K562 (cell line): ENCODE results near the gene IGF2BP3. TPM values are rescaled to one million over a fixed set of nuclear protein-coding genes. Genes with fewer than 3 reads are reported as not detected.

Source experiments
- ATAC-seq: fragments of 200-7000 bp; cut with Tn5 transposase; 3 replicates; pipeline ENCODE4 v1.9.1; 2020; ENCODE audit warnings: moderate library complexity
- BruUV-seq: library from RNA; stranded (reverse); fragments of 400-500 nt; replicated peaks from 2 replicates; lab custom pipeline; 2021; lab: Mats Ljungman, UMichigan
- CTCF ChIA-PET: fragments of 300-600 bp; formaldehyde crosslinking; extraction: SDS; loops from one replicate; lab custom pipeline; 2021; ENCODE audit warnings: low intra/inter-chr PET ratio; lab: Yijun Ruan, JAX
- POLR2A ChIA-PET: fragments of 300-600, 350-650 bp; sonication (Branson Sonifier 250); formaldehyde crosslinking; extraction: SDS; loops from one replicate; lab custom pipeline; 2021; ENCODE audit warnings: antibody characterized with exemption, inconsistent platforms; lab: Yijun Ruan, JAX
- DNase-seq, 4 experiments: peaks; one replicate each; pipeline versions ENCODE4 v3.0.0 to v3.0.0-alpha.2; 2011 to 2018; ENCODE audit warnings: low spot score in 3 of 4, mixed read lengths in 3 of 4; ENCODE audit errors: extremely low read depth in 1 of 4
- FAIRE-seq: peaks from 2 replicates; lab custom pipeline; 2011; peaks lifted over from hg19 to GRCh38; lab: Jason Lieb, UNC
- H2AFZ ChIP-seq: 2 replicates; pipeline ENCODE4 v1.6.0; 2011; ENCODE audit warnings: low read depth, low read length, control low read depth, inconsistent platforms
- H3K27ac ChIP-seq: fragments of 200-600 bp; 3 replicates; pipeline ENCODE4 v1.8.0; 2011; ENCODE audit warnings: low read depth, mild to moderate bottlenecking, control low read depth, inconsistent platforms, low read length, moderate library complexity, mixed read lengths; ENCODE audit errors: extremely low read depth
- H3K27me3 ChIP-seq, 2 experiments: fragments of 300-600 bp in 1 of 2; 2 replicates in 1 of 2; 3 replicates in 1 of 2; pipeline versions ENCODE4 v1.6.0 to v1.8.0; 2011; ENCODE audit warnings: inconsistent platforms in 2 of 2, low read length in 2 of 2, mild to moderate bottlenecking in 1 of 2, mixed read lengths in 1 of 2, moderate library complexity in 1 of 2; ENCODE audit not compliant: control insufficient read depth in 2 of 2, insufficient read depth in 2 of 2
- H3K36me3 ChIP-seq: fragments of 300-600 bp; 3 replicates; pipeline ENCODE4 v1.8.0; 2011; ENCODE audit warnings: mild to moderate bottlenecking, low read length, inconsistent platforms; ENCODE audit not compliant: control insufficient read depth, insufficient read depth
- H3K4me1 ChIP-seq, 2 experiments: fragments of 200-600 bp in 1 of 2; replicated peaks in 1 of 2; 2 replicates in 1 of 2; 3 replicates in 1 of 2; pipeline versions ENCODE4 v1.5.1 to v1.8.0; 2011; ENCODE audit warnings: inconsistent platforms in 2 of 2, low read length in 2 of 2, mild to moderate bottlenecking in 1 of 2, mixed read lengths in 1 of 2, moderate library complexity in 1 of 2; ENCODE audit not compliant: control insufficient read depth in 2 of 2, insufficient read depth in 2 of 2
- H3K4me2 ChIP-seq: 2 replicates; pipeline ENCODE4 v1.6.1; 2011; ENCODE audit warnings: low read length, control low read depth, inconsistent platforms, mixed read lengths; ENCODE audit not compliant: insufficient read depth
- H3K4me3 ChIP-seq: fragments of 200-600 bp; sonication (generic), shearing (Covaris generic); 2 replicates; pipeline ENCODE4 v1.5.1; 2016; ENCODE audit warnings: control low read depth, inconsistent platforms
- H3K79me2 ChIP-seq: fragments of 200-600 bp; 3 replicates; pipeline ENCODE4 v1.8.0; 2011; ENCODE audit warnings: low read length, inconsistent platforms; ENCODE audit not compliant: control insufficient read depth, insufficient read depth
- H3K9ac ChIP-seq, 2 experiments: 2 replicates each; pipeline versions ENCODE4 v1.6.0 to v1.6.1; 2011; ENCODE audit warnings: low read depth in 2 of 2, low read length in 2 of 2, control low read depth in 1 of 2, inconsistent platforms in 1 of 2, mild to moderate bottlenecking in 1 of 2, mixed read lengths in 1 of 2; ENCODE audit not compliant: insufficient read depth in 1 of 2
- H3K9me1 ChIP-seq: one replicate; pipeline ENCODE4 v1.6.0; 2011; ENCODE audit warnings: inconsistent platforms, mild to moderate bottlenecking, low read length, moderate library complexity; ENCODE audit not compliant: control insufficient read depth, insufficient read depth
- H3K9me3 ChIP-seq: replicated peaks from 2 replicates; pipeline ENCODE4 v1.5.1; 2011; ENCODE audit warnings: low read depth, low read length, inconsistent platforms; ENCODE audit not compliant: control insufficient read depth, insufficient read depth
- H4K20me1 ChIP-seq: replicated peaks from 2 replicates; pipeline ENCODE4 v1.6.1; 2011; ENCODE audit warnings: low read length, inconsistent platforms, mixed read lengths; ENCODE audit not compliant: control insufficient read depth, insufficient read depth
- JUND ChIP-seq, 2 experiments: IDR thresholded peaks; 2 replicates in 1 of 2; 3 replicates in 1 of 2; pipeline ENCODE4 v1.6.1; 2011; ENCODE audit warnings: borderline replicate concordance in 2 of 2, low read depth in 2 of 2, low read length in 2 of 2, improper control_type of control experiment in 1 of 2, missing biosample characterization in 1 of 2, missing genetic modification characterization in 1 of 2, missing genetic modification reagents in 1 of 2
- NUFIP1 ChIP-seq: fragments of 450-650 bp; IDR thresholded peaks from 2 replicates; pipeline ENCODE4 v1.6.1; 2018; ENCODE audit not compliant: partially characterized antibody
- PML ChIP-seq: IDR thresholded peaks from 2 replicates; pipeline ENCODE4 v1.6.1; 2012; ENCODE audit warnings: low read length, inconsistent platforms
- POLR2A ChIP-seq: fragments of 450-650 bp; conservative IDR thresholded peaks from 2 replicates; pipeline ENCODE4 v1.6.1; 2016
- ZNF586 ChIP-seq: fragments of 450-650 bp; formaldehyde crosslinking; conservative IDR thresholded peaks from 2 replicates; pipeline ENCODE4 v1.4.0; 2020; ENCODE audit warnings: mild to moderate bottlenecking, moderate library complexity
- WGBS: fragments of 100-300 bp; shearing (Covaris generic); methylation state at CpG from one replicate; pipeline ENCODE4 v1.1.6; 2016; ENCODE audit warnings: low coverage, mixed read lengths; ENCODE audit not compliant: insufficient coverage; ENCODE audit errors: missing lambda C conversion rate; 5-methylcytosine and 5-hydroxymethylcytosine counted together
- in situ Hi-C: fragments of 300-500 bp; cut with MboI; formaldehyde crosslinking; loops from 4 replicates; pipeline ENCODE4 v1.15.0; 2018; ENCODE audit warnings: inconsistent platforms, mixed read lengths
- intact Hi-C: fragments of 100-400 bp; cut with micrococcal nuclease; formaldehyde crosslinking; loops from 2 replicates; pipeline ENCODE4 v1.14.2; 2022
- polyA plus RNA-seq, 8 experiments: library from polyadenylated mRNA; depleted of rRNA in 4 of 8; stranded (reverse) in 5 of 8; unstranded in 3 of 8; fragments of >200 nt; fragmentation: Nextera tagmentation in 2 of 8; fragmentation: Illumina TruSeq in 1 of 8; extraction: Ambion mirVana in 2 of 8; extraction: Trizol in 1 of 8; gene quantifications; 2 replicates each; pipeline versions ENCODE4 v1.2.1 to v1.2.3, GENCODE V29; 2011 to 2014; ENCODE audit warnings: inconsistent platforms in 1 of 8, missing spikeins in 1 of 8
- total RNA-seq, 7 experiments: library from RNA; depleted of rRNA in 6 of 7; stranded (reverse); fragments of >200 nt in 6 of 7; fragmentation: Illumina TruSeq in 2 of 7; extraction: Trizol in 2 of 7; gene quantifications; 2 replicates each; pipeline versions ENCODE4 v1.2.1 to v1.2.3, GENCODE V29; 2011 to 2021; ENCODE audit warnings: low replicate concordance in 1 of 7

Gene IGF2BP3
- total and polyA plus RNA-seq, 9 of the 15 experiments (the other 6 are each of a cell fraction or from before 2014, with no cell fraction given) = 8.4 to 88.1 (median 61.2) TPM

GRCh38 chr7:23290993-23291392 lies 179.3 kb downstream of the IGF2BP3 start:
- no peaks in the 10 kb centered on the region for H3K9me3 ChIP-seq
- CTCF ChIA-PET = no interaction called here
- WGBS = 85% methylated on average over 9 of the region's 9 CpGs
- ATAC-seq (no peak), FAIRE-seq (no peak)
- no peak overlapping the region for H3K9ac ChIP-seq
- H4K20me1 ChIP-seq = no peaks in the 10 kb centered on the region
- H3K36me3 ChIP-seq = no peaks in the 10 kb centered on the region
- H3K9me1 ChIP-seq = no peaks in the 10 kb centered on the region
- in situ Hi-C loops = no loop called here
- no peak overlapping the region for H3K4me2 ChIP-seq
- no peak for TF ChIP-seq ZNF586 (CRISPR knock-in tag)
- TF ChIP-seq, all 486 proteins: peak for 0
- H3K4me1 ChIP-seq = no peaks in the 10 kb centered on the region; a peak in 1 of 5 replicates
- no peak overlapping the region for H2AFZ ChIP-seq
- H3K27ac ChIP-seq = no peak overlapping the region
- POLR2A ChIA-PET = interaction anchor here (0.6 kb wide), 1 partner anchor 290 kb away, joined by 3 read pairs; no protein-coding TSS in a partner anchor
- DNase-seq = no peak
- intact Hi-C loops = no loop called here
- no peak overlapping the region for H3K4me3 ChIP-seq
- BruUV-seq = no TSS peak
- no peaks in the 10 kb centered on the region for H3K79me2 ChIP-seq
- H3K27me3 ChIP-seq = no peaks in the 10 kb centered on the region

- H3K27ac ChIP-seq = no peak overlapping the region
- 0 out of 3 replicates have a peak, but pooled peaks have one; percentile 28 for ATAC-seq
- no peak for DNase-seq
- no peaks in the 10 kb centered on the region for H3K9me1 ChIP-seq
- H3K79me2 ChIP-seq = no peaks in the 10 kb centered on the region
- H3K4me1 ChIP-seq = no peaks in the 10 kb centered on the region; a peak in 1 of 5 replicates
- H3K9ac ChIP-seq = no peak overlapping the region
- no peak overlapping the region for H3K4me3 ChIP-seq
- ChIA-PET CTCF (no interaction called here), POLR2A (no interaction called here)
- H4K20me1 ChIP-seq = no peaks in the 10 kb centered on the region
- no peaks in the 10 kb centered on the region for H3K36me3 ChIP-seq
- WGBS = 62% methylated on average over 5 of the region's 5 CpGs
- in situ Hi-C loops (no loop called here), intact Hi-C loops (no loop called here)
- H3K27me3 ChIP-seq = no peaks in the 10 kb centered on the region
- H3K9me3 ChIP-seq = no peaks in the 10 kb centered on the region
- no peak for FAIRE-seq
- H2AFZ ChIP-seq = 0 out of 2 replicates have a peak overlapping the region, but pooled peaks have one; percentile 31
- no peak overlapping the region for H3K4me2 ChIP-seq
- BruUV-seq = no TSS peak
- TF ChIP-seq POLR2A = no peak
- TF ChIP-seq PML = no peak
- no peak for TF ChIP-seq JUND (IDR thresholded peaks at IDR 0.05; ENCODE audit: borderline replicate concordance, low read depth, low read length)
- TF ChIP-seq JUND (tag; IDR thresholded peaks at IDR 0.05; ENCODE audit: borderline replicate concordance, low read depth, low read length) = no peak
- no peak for TF ChIP-seq NUFIP1
These were observed 182.7 kb downstream of the IGF2BP3 start for GRCh38 chr7:23287612-23288011.
